Measurements from ENCODE around the gene TFE3.

TFE3 gene

DNA sequence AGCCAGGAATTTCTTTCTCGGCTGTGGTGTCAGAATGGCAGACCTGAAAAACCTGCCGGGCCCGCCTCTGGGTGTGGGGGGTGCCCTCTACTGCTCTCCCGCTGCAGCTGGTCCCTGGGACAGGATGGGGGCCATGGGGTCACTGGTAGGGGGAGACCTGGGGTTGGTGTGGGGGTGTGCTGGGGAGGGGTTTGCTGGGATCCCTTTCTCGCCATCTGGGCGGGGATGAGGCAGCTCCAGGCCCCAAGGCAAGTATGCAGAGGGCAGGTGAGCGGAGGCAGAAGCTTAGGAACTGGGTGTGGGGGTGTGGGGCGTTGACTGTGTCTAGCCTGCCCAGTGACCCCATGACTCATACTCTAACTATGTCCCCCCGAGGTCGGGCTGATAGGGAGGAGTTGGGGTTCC is 16.5 kb upstream of the TFE3 start:
- H3K4me1 ChIP-seq (ENCODE audit: control insufficient read depth, insufficient read depth, low read length): peaks cover 3% of the 10 kb centered on the region
- no peak overlapping the region for H3K27ac ChIP-seq (ENCODE audit: low read length)
- H3K9me3 ChIP-seq (ENCODE audit: control insufficient read depth, insufficient read depth, low read length): no peaks in the 10 kb centered on the region
- H3K27me3 ChIP-seq (ENCODE audit: control insufficient read depth, insufficient read depth, low read length): no peaks in the 10 kb centered on the region
- H3K36me3 ChIP-seq (ENCODE audit: control insufficient read depth, insufficient read depth, low read length): peaks cover 3% of the 10 kb centered on the region
- DNase-seq (ENCODE audit: low read depth, low spot score): no peak
- WGBS (ENCODE audit: insufficient coverage, insufficient read length): no CpG with 5 or more reads among the region's 10 CpGs
- H3K4me3 ChIP-seq (ENCODE audit: low read length): peak overlapping the region; percentile 28; the same call in 1 of the 2 replicates

- H3K4me3 ChIP-seq (ENCODE audit: low read length): peak overlapping the region; percentile 28; the same call in 1 of the 2 replicates
These were observed 16.0 kb upstream of the TFE3 start for GRCh38 chrX:49059201-49059600.

GRCh38 chrX:49058794-49059193 is 15.6 kb upstream of the TFE3 start, which contains the start of gene CCDC120:
CCDC120 (plus strand) TSS chrX:49058999; CDS start chrX:49062042, 3,043 bp downstream.
- no peak within 1 kb of the TSS for H3K27ac ChIP-seq (ENCODE audit: low read length)

More at GRCh38 chrX:49059201-49059600, 16.0 kb upstream of the TFE3 start:
- Histone ChIP-seq H3K4me1 (ENCODE audit: control insufficient read depth, insufficient read depth, low read length) (peaks cover 3% of the 10 kb centered on the region), H3K27me3 (ENCODE audit: control insufficient read depth, insufficient read depth, low read length) (no peaks in the 10 kb centered on the region), H3K27ac (ENCODE audit: low read length) (no peak overlapping the region), H3K36me3 (ENCODE audit: control insufficient read depth, insufficient read depth, low read length) (no peaks in the 10 kb centered on the region; the same call in 1 of the 2 replicates), H3K9me3 (ENCODE audit: control insufficient read depth, insufficient read depth, low read length) (no peaks in the 10 kb centered on the region)
- no peak for DNase-seq (ENCODE audit: low read depth, low spot score)
- no CpG with 5 or more reads among the region's 6 CpGs for WGBS (ENCODE audit: insufficient coverage, insufficient read length)

GRCh38 chrX:49054073-49054762 is 11.1 kb upstream of the TFE3 start:
- WGBS (ENCODE audit: insufficient coverage, insufficient read length): no CpG with 5 or more reads among the region's 5 CpGs

More at GRCh38 chrX:49058794-49059193, 15.6 kb upstream of the TFE3 start, which contains the start of gene CCDC120:
- no peak for DNase-seq (ENCODE audit: low read depth, low spot score)
- Histone ChIP-seq H3K4me1 (ENCODE audit: control insufficient read depth, insufficient read depth, low read length) (peaks cover 3% of the 10 kb centered on the region), H3K9me3 (ENCODE audit: control insufficient read depth, insufficient read depth, low read length) (no peaks in the 10 kb centered on the region), H3K27me3 (ENCODE audit: control insufficient read depth, insufficient read depth, low read length) (no peaks in the 10 kb centered on the region), H3K36me3 (ENCODE audit: control insufficient read depth, insufficient read depth, low read length) (no peaks in the 10 kb centered on the region), H3K4me3 (ENCODE audit: low read length) (peak within 1 kb of the TSS; percentile 28; the same call in 1 of the 2 replicates)
- WGBS (ENCODE audit: insufficient coverage, insufficient read length): no CpG with 5 or more reads among the region's 5 CpGs

GRCh38 chrX:49053223-49054072 is 10.3 kb upstream of the TFE3 start:
- no peak overlapping the region for H3K27ac ChIP-seq (ENCODE audit: low read length)
- WGBS (ENCODE audit: insufficient coverage, insufficient read length): no CpG with 5 or more reads among the region's 79 CpGs
- H3K27me3 ChIP-seq (ENCODE audit: control insufficient read depth, insufficient read depth, low read length): no peaks in the 10 kb centered on the region
- H3K36me3 ChIP-seq (ENCODE audit: control insufficient read depth, insufficient read depth, low read length): no peaks in the 10 kb centered on the region
- DNase-seq (ENCODE audit: low read depth, low spot score): no peak
- no peaks in the 10 kb centered on the region for H3K9me3 ChIP-seq (ENCODE audit: control insufficient read depth, insufficient read depth, low read length)
- H3K4me3 ChIP-seq (ENCODE audit: low read length): peak overlapping the region; percentile 70; the same call in 1 of the 2 replicates
- H3K4me1 ChIP-seq (ENCODE audit: control insufficient read depth, insufficient read depth, low read length): peaks cover 1% of the 10 kb centered on the region

More at GRCh38 chrX:49054073-49054762, 11.1 kb upstream of the TFE3 start:
- Histone ChIP-seq H3K9me3 (ENCODE audit: control insufficient read depth, insufficient read depth, low read length) (no peaks in the 10 kb centered on the region), H3K4me3 (ENCODE audit: low read length) (peak overlapping the region; percentile 70; the same call in 1 of the 2 replicates), H3K27me3 (ENCODE audit: control insufficient read depth, insufficient read depth, low read length) (no peaks in the 10 kb centered on the region), H3K36me3 (ENCODE audit: control insufficient read depth, insufficient read depth, low read length) (no peaks in the 10 kb centered on the region), H3K27ac (ENCODE audit: low read length) (no peak overlapping the region), H3K4me1 (ENCODE audit: control insufficient read depth, insufficient read depth, low read length) (peaks cover 1% of the 10 kb centered on the region)
- no peak for DNase-seq (ENCODE audit: low read depth, low spot score)

DNA sequence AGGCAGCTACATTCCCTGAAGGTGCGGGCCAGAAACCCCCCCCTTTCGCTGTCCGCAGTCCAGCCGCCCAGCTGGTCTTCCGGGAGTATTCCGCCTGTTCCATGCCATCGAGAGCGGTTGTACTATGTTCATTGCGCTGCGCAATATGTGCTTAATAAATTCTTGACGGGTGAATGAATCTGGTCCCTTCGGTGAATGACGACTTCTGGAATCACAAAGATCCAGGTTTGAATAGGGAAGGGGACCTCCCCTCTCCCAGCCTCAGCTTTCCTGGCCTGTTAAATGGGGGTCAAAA is 777 bp upstream of the TFE3 start:
- no peak overlapping the region for H3K27ac ChIP-seq (ENCODE audit: low read length)
- peaks cover 5% of the 10 kb centered on the region; the same call in 1 of the 2 replicates for H3K36me3 ChIP-seq (ENCODE audit: control insufficient read depth, insufficient read depth, low read length)
- WGBS (ENCODE audit: insufficient coverage, insufficient read length): no CpG with 5 or more reads among the region's 13 CpGs

DNA sequence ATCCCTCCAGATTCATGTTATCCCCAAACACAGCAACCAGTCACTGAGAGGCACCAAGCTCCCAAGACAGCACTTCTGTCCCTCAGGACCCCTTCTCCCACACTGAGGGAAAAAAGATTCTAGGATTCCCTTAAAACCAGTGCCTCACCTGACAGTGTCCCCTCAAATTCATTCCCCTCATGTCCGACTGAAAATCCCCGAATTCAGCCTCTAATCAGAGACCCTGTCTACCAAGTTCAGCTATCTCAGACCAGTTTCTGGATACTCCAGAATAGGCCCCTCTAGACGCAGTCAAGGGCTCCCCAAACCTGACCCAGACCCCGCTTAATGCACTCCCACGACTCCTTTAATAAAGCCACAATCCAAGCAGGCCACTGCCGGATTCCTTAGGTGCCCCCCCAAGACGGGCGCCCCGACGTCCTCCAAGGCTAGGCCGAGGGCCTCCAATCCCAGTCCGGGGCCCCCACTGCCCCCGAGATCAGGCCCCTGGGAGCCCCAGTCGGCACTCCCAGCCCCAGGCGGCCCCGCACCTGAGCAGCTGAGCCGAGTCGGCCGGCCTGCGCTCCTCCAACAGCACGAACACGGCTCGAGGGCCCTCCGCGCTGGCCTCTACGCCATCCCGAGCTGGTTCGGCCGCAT is 457 bp downstream of the TFE3 start:
- DNase-seq (ENCODE audit: low read depth, low spot score): no peak
- no peak overlapping the region for H3K27ac ChIP-seq (ENCODE audit: low read length)
- WGBS (ENCODE audit: insufficient coverage, insufficient read length): no CpG with 5 or more reads among the region's 29 CpGs

More for the DNA sequence above, 777 bp upstream of the TFE3 start:
- no peak for DNase-seq (ENCODE audit: low read depth, low spot score)
- peak overlapping the region; percentile 33; the same call in 1 of the 2 replicates for H3K4me3 ChIP-seq (ENCODE audit: low read length)
- no peaks in the 10 kb centered on the region for H3K9me3 ChIP-seq (ENCODE audit: control insufficient read depth, insufficient read depth, low read length)
- H3K4me1 ChIP-seq (ENCODE audit: control insufficient read depth, insufficient read depth, low read length): peaks cover 3% of the 10 kb centered on the region; the same call in 1 of the 2 replicates
- H3K27me3 ChIP-seq (ENCODE audit: control insufficient read depth, insufficient read depth, low read length): no peaks in the 10 kb centered on the region

GRCh38 chrX:49041744-49042580 is 1.2 kb downstream of the TFE3 start:
- peaks cover 15% of the 10 kb centered on the region for H3K36me3 ChIP-seq (ENCODE audit: control insufficient read depth, insufficient read depth, low read length)
- no peak overlapping the region for H3K27ac ChIP-seq (ENCODE audit: low read length)
- H3K4me3 ChIP-seq (ENCODE audit: low read length): peak overlapping the region; percentile 80; the same call in 1 of the 2 replicates
- no CpG with 5 or more reads among the region's 10 CpGs for WGBS (ENCODE audit: insufficient coverage, insufficient read length)
- no peaks in the 10 kb centered on the region for H3K27me3 ChIP-seq (ENCODE audit: control insufficient read depth, insufficient read depth, low read length)
- DNase-seq (ENCODE audit: low read depth, low spot score): no peak
- no peaks in the 10 kb centered on the region for H3K9me3 ChIP-seq (ENCODE audit: control insufficient read depth, insufficient read depth, low read length)
- H3K4me1 ChIP-seq (ENCODE audit: control insufficient read depth, insufficient read depth, low read length): peaks cover 3% of the 10 kb centered on the region; the same call in 1 of the 2 replicates

More for the DNA sequence above, 457 bp downstream of the TFE3 start:
- H3K4me3 ChIP-seq (ENCODE audit: low read length): peak overlapping the region; percentile 80
- H3K4me1 ChIP-seq (ENCODE audit: control insufficient read depth, insufficient read depth, low read length): peaks cover 3% of the 10 kb centered on the region; the same call in 1 of the 2 replicates
- peaks cover 13% of the 10 kb centered on the region for H3K36me3 ChIP-seq (ENCODE audit: control insufficient read depth, insufficient read depth, low read length)
- no peaks in the 10 kb centered on the region for H3K27me3 ChIP-seq (ENCODE audit: control insufficient read depth, insufficient read depth, low read length)
- H3K9me3 ChIP-seq (ENCODE audit: control insufficient read depth, insufficient read depth, low read length): no peaks in the 10 kb centered on the region

- Histone ChIP-seq H3K4me1 (ENCODE audit: control insufficient read depth, insufficient read depth, low read length) (peaks cover 3% of the 10 kb centered on the region; the same call in 1 of the 2 replicates), H3K4me3 (ENCODE audit: low read length) (peak overlapping the region; percentile 17; the same call in 1 of the 2 replicates), H3K27ac (ENCODE audit: low read length) (peak overlapping the region; percentile 66), H3K27me3 (ENCODE audit: control insufficient read depth, insufficient read depth, low read length) (no peaks in the 10 kb centered on the region), H3K36me3 (ENCODE audit: control insufficient read depth, insufficient read depth, low read length) (peaks cover 17% of the 10 kb centered on the region), H3K9me3 (ENCODE audit: control insufficient read depth, insufficient read depth, low read length) (no peaks in the 10 kb centered on the region)
- WGBS (ENCODE audit: insufficient coverage, insufficient read length): no CpG with 5 or more reads among the region's 7 CpGs
- no peak for DNase-seq (ENCODE audit: low read depth, low spot score)
These were observed 2.7 kb downstream of the TFE3 start for GRCh38 chrX:49040376-49040955.

Data from iPS DF 6.9 (cell line).